BE2C (cell line): ENCODE data around the gene HEG1.
A peak's percentile ranks its signal among the peaks of the same experiment; 100 is the strongest.
"Not testable (repeated sequence)": the region's sequence is repeated elsewhere in the genome, so short reads cannot be mapped to it uniquely, and the experiment has no call there.

Source experiments
- DNase-seq: peaks from one replicate; pipeline ENCODE4 v3.0.0-alpha.2; 2020
- H3K27me3 ChIP-seq: fragments of 250-450 bp; sonication (Bioruptor Pico); 2 replicates; pipeline ENCODE4 v1.5.1; 2020; ENCODE audit warnings: mild to moderate bottlenecking
- H3K36me3 ChIP-seq: fragments of 250-450 bp; sonication (Bioruptor Pico); 2 replicates; pipeline ENCODE4 v1.5.1; 2020; ENCODE audit warnings: mild to moderate bottlenecking
- H3K4me1 ChIP-seq: fragments of 250-450 bp; sonication (Bioruptor Pico); 2 replicates; pipeline ENCODE4 v1.5.1; 2020
- H3K4me3 ChIP-seq: 2 replicates; pipeline ENCODE4 v1.5.1; 2011; ENCODE audit warnings: low read depth, low read length
- H3K9me3 ChIP-seq: fragments of 250-450 bp; sonication (Bioruptor Pico); 2 replicates; pipeline ENCODE4 v1.5.1; 2020
- TF ChIP-seq, protein P1 (sequence below): IDR thresholded peaks from 2 replicates; pipeline ENCODE4 v1.5.1; 2012; ENCODE audit warnings: mild to moderate bottlenecking, low read depth, low read length

The HEG1 gene

DNA sequence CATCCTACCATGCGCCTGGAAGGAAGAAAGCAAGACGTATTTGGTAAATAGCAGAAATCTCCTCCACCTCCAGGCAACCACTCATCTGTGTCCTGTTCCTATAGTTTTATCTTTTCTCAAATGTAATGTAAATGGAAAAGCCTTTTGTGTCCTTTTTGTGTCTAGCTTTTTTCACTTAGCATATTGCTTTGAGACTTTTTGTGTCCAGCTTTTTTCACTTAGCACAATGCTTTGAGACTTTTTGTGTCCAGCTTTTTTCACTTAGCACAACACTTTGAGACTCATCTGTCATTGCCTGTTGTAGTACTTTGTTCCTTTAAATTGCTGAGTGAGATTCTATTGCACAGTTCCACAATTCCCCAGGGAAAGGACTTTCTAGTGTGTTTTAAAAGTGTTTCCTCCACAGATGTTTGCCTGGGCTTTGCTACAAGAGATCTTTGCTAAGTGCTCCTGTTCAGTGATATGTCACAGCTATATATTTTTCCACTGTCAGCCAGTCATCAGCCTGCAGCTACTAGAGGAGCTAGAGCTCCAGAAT, 93.3 kb downstream of the HEG1 start:
- TF ChIP-seq, protein P1, sequence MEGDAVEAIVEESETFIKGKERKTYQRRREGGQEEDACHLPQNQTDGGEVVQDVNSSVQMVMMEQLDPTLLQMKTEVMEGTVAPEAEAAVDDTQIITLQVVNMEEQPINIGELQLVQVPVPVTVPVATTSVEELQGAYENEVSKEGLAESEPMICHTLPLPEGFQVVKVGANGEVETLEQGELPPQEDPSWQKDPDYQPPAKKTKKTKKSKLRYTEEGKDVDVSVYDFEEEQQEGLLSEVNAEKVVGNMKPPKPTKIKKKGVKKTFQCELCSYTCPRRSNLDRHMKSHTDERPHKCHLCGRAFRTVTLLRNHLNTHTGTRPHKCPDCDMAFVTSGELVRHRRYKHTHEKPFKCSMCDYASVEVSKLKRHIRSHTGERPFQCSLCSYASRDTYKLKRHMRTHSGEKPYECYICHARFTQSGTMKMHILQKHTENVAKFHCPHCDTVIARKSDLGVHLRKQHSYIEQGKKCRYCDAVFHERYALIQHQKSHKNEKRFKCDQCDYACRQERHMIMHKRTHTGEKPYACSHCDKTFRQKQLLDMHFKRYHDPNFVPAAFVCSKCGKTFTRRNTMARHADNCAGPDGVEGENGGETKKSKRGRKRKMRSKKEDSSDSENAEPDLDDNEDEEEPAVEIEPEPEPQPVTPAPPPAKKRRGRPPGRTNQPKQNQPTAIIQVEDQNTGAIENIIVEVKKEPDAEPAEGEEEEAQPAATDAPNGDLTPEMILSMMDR = no peak
- Histone ChIP-seq H3K9me3 (no peaks in the 10 kb centered on the region), H3K36me3 (no peaks in the 10 kb centered on the region), H3K27me3 (no peaks in the 10 kb centered on the region), H3K4me3 (no peak overlapping the region), H3K4me1 (peaks cover 10% of the 10 kb centered on the region)
- no peak for DNase-seq

DNA sequence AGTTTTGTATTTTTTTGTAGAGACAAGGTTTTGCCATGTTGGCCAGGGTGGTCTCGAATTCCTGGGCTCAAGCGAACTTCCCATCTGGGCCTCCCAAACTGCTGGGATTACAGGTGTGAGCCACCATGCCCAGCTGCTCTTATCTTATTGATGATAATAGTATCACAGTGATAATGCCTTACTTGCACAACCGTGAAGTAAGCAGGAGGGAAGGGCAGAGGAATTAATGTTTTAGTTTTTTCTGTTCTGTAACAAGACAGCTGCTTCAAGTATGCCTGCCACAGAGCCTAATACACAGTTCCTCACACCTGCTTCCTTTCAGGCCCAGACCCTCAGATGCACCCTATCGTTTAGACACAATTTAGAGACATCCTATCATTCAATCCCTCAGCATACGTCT, 95.1 kb downstream of the HEG1 start:
- no peak for DNase-seq
- TF ChIP-seq, protein P1 = no peak
- Histone ChIP-seq H3K36me3 (no peaks in the 10 kb centered on the region), H3K27me3 (no peaks in the 10 kb centered on the region), H3K9me3 (no peaks in the 10 kb centered on the region), H3K4me1 (peaks cover 10% of the 10 kb centered on the region), H3K4me3 (no peak overlapping the region)

DNA sequence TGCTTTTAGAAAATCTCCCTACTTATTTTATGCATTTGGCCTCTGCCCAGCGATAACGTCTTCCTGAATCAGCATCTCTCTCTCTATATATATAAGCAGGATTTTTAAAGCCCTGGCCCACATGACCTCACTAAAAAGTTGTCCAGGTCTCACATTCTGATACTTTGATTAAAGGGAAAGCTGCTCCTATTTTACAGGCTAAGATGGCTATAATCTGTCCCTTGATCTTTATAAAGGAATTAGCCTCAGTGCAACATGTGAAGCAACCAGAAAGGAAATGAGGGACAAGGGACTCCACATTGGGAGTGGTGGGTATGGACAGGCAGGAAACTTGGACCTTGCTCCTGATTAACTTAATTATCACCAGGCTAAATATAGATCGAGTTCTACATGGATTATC, 95.7 kb downstream of the HEG1 start:
- no peak for DNase-seq

DNA sequence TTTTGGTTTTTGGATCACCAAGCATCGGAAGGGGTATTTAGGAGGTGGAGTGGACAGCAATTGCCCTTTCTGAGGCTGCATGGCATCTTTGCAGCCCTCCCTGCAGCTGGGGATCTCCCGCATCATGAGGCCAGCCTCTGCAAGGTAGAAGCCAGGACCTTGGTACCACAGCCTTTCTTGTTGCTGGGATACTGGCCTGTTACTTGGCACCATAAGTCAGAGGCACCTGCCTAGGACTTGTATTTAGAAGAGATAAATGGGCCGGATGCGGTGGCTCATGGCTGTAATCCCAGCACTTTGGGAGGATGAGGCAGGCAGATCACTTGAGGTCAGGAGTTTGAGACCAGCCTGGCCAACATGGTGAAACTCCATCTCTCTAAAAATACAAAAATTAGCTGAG, 97.8 kb downstream of the HEG1 start:
- DNase-seq = not testable (repeated sequence)

More for the DNA sequence above, 95.7 kb downstream of the HEG1 start:
- H3K4me1 ChIP-seq = peaks cover 10% of the 10 kb centered on the region
- no peaks in the 10 kb centered on the region for H3K36me3 ChIP-seq
- TF ChIP-seq, protein P1 = no peak
- no peak overlapping the region for H3K4me3 ChIP-seq
- H3K9me3 ChIP-seq = no peaks in the 10 kb centered on the region
- H3K27me3 ChIP-seq = no peaks in the 10 kb centered on the region

DNA sequence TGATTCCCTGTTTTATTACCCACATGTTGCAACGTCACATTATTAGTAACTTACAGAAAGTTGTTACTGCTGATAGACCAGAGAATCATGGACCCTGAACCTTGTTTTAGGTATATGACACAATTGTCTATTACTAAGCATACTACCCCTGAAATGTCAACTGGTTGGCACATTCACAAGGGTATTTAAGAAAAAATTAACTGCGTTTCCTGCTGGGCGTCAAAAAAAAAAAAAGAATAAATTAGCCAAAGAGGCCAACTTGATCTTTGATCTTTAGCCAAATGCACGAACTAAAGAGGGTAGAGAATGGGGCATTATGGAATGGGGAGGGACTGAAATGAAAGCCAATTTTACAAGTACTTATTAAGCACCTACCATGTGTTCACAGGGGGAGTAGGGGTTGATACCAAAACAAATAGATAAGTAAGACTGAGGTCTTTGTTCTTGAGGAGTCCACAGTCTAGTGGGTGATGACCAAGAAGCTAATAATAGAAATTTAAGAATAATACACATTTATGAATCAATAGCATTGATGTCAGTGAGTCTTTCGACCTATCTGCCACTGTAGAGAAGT, 103.4 kb downstream of the HEG1 start:
- H3K27me3 ChIP-seq = no peaks in the 10 kb centered on the region
- peaks cover 3% of the 10 kb centered on the region for H3K4me1 ChIP-seq
- no peak for DNase-seq
- H3K36me3 ChIP-seq = no peaks in the 10 kb centered on the region
- H3K4me3 ChIP-seq = no peak overlapping the region
- TF ChIP-seq, protein P1 = no peak
- no peaks in the 10 kb centered on the region for H3K9me3 ChIP-seq

More for the DNA sequence above, 97.8 kb downstream of the HEG1 start:
- not testable (repeated sequence) for H3K36me3 ChIP-seq, H3K27me3 ChIP-seq, H3K4me3 ChIP-seq, H3K9me3 ChIP-seq
- peaks cover 10% of the 10 kb centered on the region for H3K4me1 ChIP-seq

DNA sequence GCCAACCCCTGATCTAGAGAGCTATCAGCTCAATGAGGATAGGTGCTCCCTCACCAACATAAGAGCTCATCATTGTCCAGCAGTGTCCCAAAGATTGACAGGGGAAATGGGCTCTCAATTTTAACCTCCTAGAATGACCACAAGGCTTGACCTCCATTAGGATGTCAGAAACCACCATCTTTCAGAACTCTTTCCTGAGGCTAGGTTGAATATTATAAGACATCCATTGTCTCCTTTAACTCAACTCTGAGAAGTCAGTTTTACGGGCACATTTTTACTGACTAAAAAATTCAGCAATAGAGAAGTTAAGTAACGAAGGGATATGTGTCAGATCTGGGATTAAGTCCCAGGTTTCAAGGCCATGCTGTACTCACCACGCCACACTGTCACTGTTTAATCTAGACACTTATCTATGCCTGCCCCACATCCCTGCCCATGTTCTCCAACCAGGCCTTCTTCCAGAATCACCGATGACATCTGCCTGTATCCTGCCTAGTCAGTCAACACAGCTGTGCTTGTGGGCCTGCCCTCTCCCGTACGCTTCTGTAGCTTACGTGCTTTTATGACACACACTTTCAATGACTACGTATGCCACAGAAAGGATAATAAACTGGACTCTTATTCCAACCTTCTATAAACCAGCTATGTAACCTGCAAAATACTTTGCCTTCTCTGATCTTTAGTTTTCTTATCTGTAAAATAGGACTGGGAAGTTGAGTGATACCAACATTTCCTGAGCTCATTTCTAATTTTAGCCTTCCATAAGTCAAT, 104.1 kb downstream of the HEG1 start:
- Histone ChIP-seq H3K9me3 (no peaks in the 10 kb centered on the region), H3K4me3 (no peak overlapping the region), H3K27me3 (no peaks in the 10 kb centered on the region), H3K36me3 (no peaks in the 10 kb centered on the region), H3K4me1 (peaks cover 3% of the 10 kb centered on the region)
- peak; percentile 18 for DNase-seq
- TF ChIP-seq, protein P1 = no peak
